Measurements from ENCODE around the gene DNER.

Gene DNER

GRCh38 chr2:229564300-229564907 is 150.0 kb downstream of the DNER start:
- no peaks in the 10 kb centered on the region for H3K27me3 ChIP-seq (ENCODE audit: control insufficient read depth, insufficient read depth, low read length)
- H3K4me3 ChIP-seq (ENCODE audit: low read depth, low read length), result no peak overlapping the region
- H3K36me3 ChIP-seq (ENCODE audit: control insufficient read depth, insufficient read depth, low read length), result no peaks in the 10 kb centered on the region
- H3K27ac ChIP-seq, result no peak overlapping the region
- H3K9ac ChIP-seq, result no peak overlapping the region
- no peak overlapping the region for H2AFZ ChIP-seq
- H3K79me2 ChIP-seq, result no peaks in the 10 kb centered on the region
- TF ChIP-seq CTCF (IDR thresholded peaks at IDR 0.05), result no peak
- no peaks in the 10 kb centered on the region for H3K9me3 ChIP-seq (ENCODE audit: control insufficient read depth, low read length)
- H3K4me1 ChIP-seq, result no peaks in the 10 kb centered on the region
- H3K4me2 ChIP-seq (ENCODE audit: low read length), result no peak overlapping the region

GRCh38 chr2:229563388-229563787 is 151.0 kb downstream of the DNER start:
- Histone ChIP-seq H3K36me3 (ENCODE audit: control insufficient read depth, insufficient read depth, low read length) (no peaks in the 10 kb centered on the region), H3K79me2 (no peaks in the 10 kb centered on the region), H3K9ac (no peak overlapping the region), H3K9me3 (ENCODE audit: control insufficient read depth, low read length) (no peaks in the 10 kb centered on the region), H3K4me2 (ENCODE audit: low read length) (no peak overlapping the region), H3K4me3 (ENCODE audit: low read depth, low read length) (no peak overlapping the region), H3K27ac (no peak overlapping the region), H3K27me3 (ENCODE audit: control insufficient read depth, insufficient read depth, low read length) (no peaks in the 10 kb centered on the region), H2AFZ (no peak overlapping the region), H3K4me1 (no peaks in the 10 kb centered on the region)
- TF ChIP-seq CTCF (IDR thresholded peaks at IDR 0.05), result no peak

GRCh38 chr2:229562472-229563127 is 151.8 kb downstream of the DNER start:
- no peaks in the 10 kb centered on the region for H3K4me1 ChIP-seq
- TF ChIP-seq CTCF (IDR thresholded peaks at IDR 0.05), result no peak

GRCh38 chr2:229559986-229560385 is 154.4 kb downstream of the DNER start:
- Histone ChIP-seq H3K79me2 (no peaks in the 10 kb centered on the region), H3K4me2 (ENCODE audit: low read length) (no peak overlapping the region), H3K27me3 (ENCODE audit: control insufficient read depth, insufficient read depth, low read length) (no peaks in the 10 kb centered on the region), H3K27ac (no peak overlapping the region), H3K9me3 (ENCODE audit: control insufficient read depth, low read length) (no peaks in the 10 kb centered on the region), H3K9ac (no peak overlapping the region), H3K4me3 (ENCODE audit: low read depth, low read length) (no peak overlapping the region), H3K36me3 (ENCODE audit: control insufficient read depth, insufficient read depth, low read length) (no peaks in the 10 kb centered on the region), H3K4me1 (no peaks in the 10 kb centered on the region), H2AFZ (no peak overlapping the region)
- TF ChIP-seq CTCF (IDR thresholded peaks at IDR 0.05), result no peak

More at GRCh38 chr2:229562472-229563127, 151.8 kb downstream of the DNER start:
- Histone ChIP-seq H3K9ac (no peak overlapping the region), H3K27me3 (ENCODE audit: control insufficient read depth, insufficient read depth, low read length) (no peaks in the 10 kb centered on the region), H3K27ac (no peak overlapping the region), H3K4me3 (ENCODE audit: low read depth, low read length) (no peak overlapping the region), H2AFZ (no peak overlapping the region), H3K79me2 (no peaks in the 10 kb centered on the region), H3K36me3 (ENCODE audit: control insufficient read depth, insufficient read depth, low read length) (no peaks in the 10 kb centered on the region), H3K4me2 (ENCODE audit: low read length) (no peak overlapping the region), H3K9me3 (ENCODE audit: control insufficient read depth, low read length) (no peaks in the 10 kb centered on the region)

GRCh38 chr2:229553091-229553490 is 161.3 kb downstream of the DNER start:
- H3K27me3 ChIP-seq (ENCODE audit: control insufficient read depth, insufficient read depth, low read length), result no peaks in the 10 kb centered on the region
- no peak overlapping the region for H2AFZ ChIP-seq
- H3K4me2 ChIP-seq (ENCODE audit: low read length), result no peak overlapping the region
- no peaks in the 10 kb centered on the region for H3K79me2 ChIP-seq
- no peak overlapping the region for H3K4me3 ChIP-seq (ENCODE audit: low read depth, low read length)
- no peak for TF ChIP-seq CTCF (IDR thresholded peaks at IDR 0.05)
- no peak overlapping the region for H3K9ac ChIP-seq
- no peaks in the 10 kb centered on the region for H3K36me3 ChIP-seq (ENCODE audit: control insufficient read depth, insufficient read depth, low read length)
- no peaks in the 10 kb centered on the region for H3K4me1 ChIP-seq
- no peaks in the 10 kb centered on the region for H3K9me3 ChIP-seq (ENCODE audit: control insufficient read depth, low read length)
- no peak overlapping the region for H3K27ac ChIP-seq
